H1 (cell line): Measurements from ENCODE around the gene HMG20A. TPM values are rescaled to one million over a fixed set of nuclear protein-coding genes. Genes with fewer than 3 reads are reported as not detected.

Experiments
- CTCF ChIA-PET: fragments of 300-600 bp; sonication (Branson Sonifier 250); formaldehyde crosslinking; loops from one replicate; lab custom pipeline; 2021; ENCODE audit not compliant: partially characterized antibody; lab: Charles Lee
- POLR2A ChIA-PET: fragments of 300-600 bp; sonication (Branson Sonifier 250); formaldehyde crosslinking; loops from one replicate; lab custom pipeline; 2021; ENCODE audit warnings: inconsistent platforms; ENCODE audit not compliant: partially characterized antibody; lab: Charles Lee
- DNase-seq, 2 experiments: peaks; one replicate each; pipeline versions ENCODE4 v3.0.0 to v3.0.0-alpha.2; 2010 to 2022; ENCODE audit warnings: low spot score in 2 of 2, low read depth in 1 of 2, mixed read lengths in 1 of 2
- FAIRE-seq: peaks from 2 replicates; lab custom pipeline; 2011; peaks lifted over from hg19 to GRCh38; lab: Jason Lieb, UNC
- H2AFZ ChIP-seq: 2 replicates; pipeline ENCODE4 v1.8.1; 2012; ENCODE audit warnings: low read length, inconsistent platforms
- H2AK5ac ChIP-seq: 2 replicates; pipeline ENCODE4 v1.6.1; 2013; ENCODE audit warnings: low read depth, low read length
- H2BK120ac ChIP-seq: replicated peaks from 2 replicates; pipeline ENCODE3; 2013; ENCODE audit warnings: low read depth, low read length, inconsistent platforms
- H2BK12ac ChIP-seq: 2 replicates; pipeline ENCODE4 v1.6.1; 2013; ENCODE audit warnings: low read depth, low read length
- H2BK15ac ChIP-seq: 2 replicates; pipeline ENCODE4 v1.6.1; 2013; ENCODE audit warnings: low read length
- H2BK20ac ChIP-seq: 2 replicates; pipeline ENCODE4 v1.6.1; 2013; ENCODE audit warnings: low read length
- H2BK5ac ChIP-seq: 2 replicates; pipeline ENCODE4 v1.6.1; 2013; ENCODE audit warnings: low read depth, low read length
- H3K14ac ChIP-seq: 2 replicates; pipeline ENCODE4 v1.6.1; 2013; ENCODE audit warnings: inconsistent platforms; ENCODE audit not compliant: insufficient read length
- H3K18ac ChIP-seq: 2 replicates; pipeline ENCODE4 v1.6.1; 2013; ENCODE audit warnings: low read length; ENCODE audit errors: extremely low read depth
- H3K23ac ChIP-seq: 2 replicates; pipeline ENCODE4 v1.6.1; 2013; ENCODE audit warnings: inconsistent platforms; ENCODE audit not compliant: insufficient read length
- H3K23me2 ChIP-seq: 2 replicates; pipeline ENCODE4 v1.6.1; 2013; ENCODE audit warnings: low read depth, low read length
- H3K27ac ChIP-seq: 2 replicates; pipeline ENCODE4 v1.6.1; 2011; ENCODE audit warnings: low read depth, low read length, inconsistent platforms
- H3K27me3 ChIP-seq, 4 experiments: replicated peaks in 1 of 4; 1 replicate in 1 of 4; 2 replicates in 3 of 4; pipeline versions ENCODE4 v1.6.1 to v1.8.1; 2011 to 2013; ENCODE audit warnings: low read length in 3 of 4, mild to moderate bottlenecking in 3 of 4, inconsistent platforms in 2 of 4, mixed read lengths in 2 of 4, moderate library complexity in 1 of 4; ENCODE audit not compliant: control insufficient read depth in 3 of 4, insufficient read depth in 3 of 4; ENCODE audit errors: extremely low read depth in 1 of 4
- H3K36me3 ChIP-seq, 4 experiments: 2 replicates each; pipeline versions ENCODE4 v1.6.1 to v1.8.1; 2011 to 2013; ENCODE audit warnings: mild to moderate bottlenecking in 4 of 4, low read length in 3 of 4, moderate library complexity in 2 of 4, control low read depth in 1 of 4, inconsistent platforms in 1 of 4; ENCODE audit not compliant: insufficient read depth in 4 of 4, control insufficient read depth in 2 of 4
- H3K4ac ChIP-seq: replicated peaks from 2 replicates; pipeline ENCODE3; 2013; ENCODE audit warnings: low read length, low read depth, mixed read lengths, inconsistent platforms; ENCODE audit not compliant: insufficient read length
- H3K4me1 ChIP-seq, 4 experiments: replicated peaks in 1 of 4; 1 replicate in 1 of 4; 2 replicates in 3 of 4; pipeline versions ENCODE4 v1.6.1 to v1.8.1; 2011 to 2013; ENCODE audit warnings: low read length in 3 of 4, inconsistent platforms in 2 of 4, mixed read lengths in 1 of 4; ENCODE audit not compliant: insufficient read depth in 4 of 4, control insufficient read depth in 3 of 4
- H3K4me2 ChIP-seq, 2 experiments: 2 replicates each; pipeline versions ENCODE4 v1.6.1 to v1.8.1; 2011 to 2013; ENCODE audit warnings: low read depth in 2 of 2, low read length in 2 of 2, control low read depth in 1 of 2, inconsistent platforms in 1 of 2, mild to moderate bottlenecking in 1 of 2; ENCODE audit not compliant: insufficient read depth in 1 of 2
- H3K4me3 ChIP-seq, 4 experiments: fragments of 200-600, 300-600 bp in 1 of 4; sonication (generic), shearing (Covaris generic), sonication (Bioruptor Twin) in 1 of 4; 2 replicates each; pipeline versions ENCODE4 v1.5.1 to v1.8.1; 2011 to 2016; ENCODE audit warnings: low read length in 4 of 4, low read depth in 3 of 4, control low read depth in 2 of 4, inconsistent platforms in 2 of 4, mild to moderate bottlenecking in 2 of 4, mixed read lengths in 1 of 4, moderate library complexity in 1 of 4; ENCODE audit not compliant: insufficient read depth in 2 of 4; ENCODE audit errors: extremely low read depth in 1 of 4
- H3K56ac ChIP-seq: replicated peaks from 2 replicates; pipeline ENCODE3; 2013; ENCODE audit warnings: low read depth, mild to moderate bottlenecking, mixed read lengths, low read length, inconsistent platforms; ENCODE audit not compliant: insufficient read length
- H3K79me1 ChIP-seq: 2 replicates; pipeline ENCODE4 v1.6.1; 2013; ENCODE audit warnings: low read depth, low read length, control low read depth
- H3K79me2 ChIP-seq, 2 experiments: 2 replicates each; pipeline versions ENCODE4 v1.6.1 to v1.8.1; 2012 to 2013; ENCODE audit warnings: low read length in 2 of 2, mild to moderate bottlenecking in 2 of 2, inconsistent platforms in 1 of 2; ENCODE audit not compliant: insufficient read depth in 2 of 2, control insufficient read depth in 1 of 2
- H3K9ac ChIP-seq, 4 experiments: replicated peaks in 1 of 4; 1 replicate in 1 of 4; 2 replicates in 3 of 4; pipeline versions ENCODE4 v1.6.1 to v1.8.1; 2011 to 2013; ENCODE audit warnings: low read depth in 3 of 4, low read length in 3 of 4, control low read depth in 2 of 4, mild to moderate bottlenecking in 2 of 4, moderate library complexity in 2 of 4, inconsistent platforms in 1 of 4; ENCODE audit errors: extremely low read depth in 1 of 4
- H3K9me3 ChIP-seq, 2 experiments: 2 replicates each; pipeline versions ENCODE4 v1.6.1 to v1.8.1; 2012 to 2013; ENCODE audit warnings: mild to moderate bottlenecking in 2 of 2, moderate library complexity in 2 of 2, control low read depth in 1 of 2, inconsistent platforms in 1 of 2, low read depth in 1 of 2, low read length in 1 of 2, mixed read lengths in 1 of 2; ENCODE audit not compliant: insufficient read depth in 2 of 2
- H4K20me1 ChIP-seq, 2 experiments: replicated peaks in 1 of 2; 2 replicates each; pipeline versions ENCODE3 to v1.8.1; 2011 to 2013; ENCODE audit warnings: inconsistent platforms in 2 of 2, low read length in 2 of 2, mild to moderate bottlenecking in 1 of 2; ENCODE audit not compliant: insufficient read depth in 2 of 2, control insufficient read depth in 1 of 2
- H4K5ac ChIP-seq: 2 replicates; pipeline ENCODE4 v1.6.1; 2013; ENCODE audit warnings: low read length, low read depth, mixed read lengths, inconsistent platforms; ENCODE audit not compliant: insufficient read length
- H4K8ac ChIP-seq: 2 replicates; pipeline ENCODE4 v1.8.0; 2013; ENCODE audit warnings: mild to moderate bottlenecking, moderate library complexity, low read length, inconsistent platforms; ENCODE audit not compliant: insufficient read depth; ENCODE audit errors: extremely low read depth
- H4K91ac ChIP-seq: replicated peaks from 2 replicates; pipeline ENCODE3; 2013; ENCODE audit warnings: low read length, mixed read lengths, inconsistent platforms; ENCODE audit not compliant: insufficient read length
- BACH1 ChIP-seq: IDR thresholded peaks from 2 replicates; pipeline ENCODE4 v1.6.1; 2012; ENCODE audit warnings: low read length, improper control_type of control experiment
- CREB1 ChIP-seq: IDR thresholded peaks from 2 replicates; pipeline ENCODE4 v1.6.1; 2012; ENCODE audit warnings: inconsistent platforms
- CTBP2 ChIP-seq: IDR thresholded peaks from 2 replicates; pipeline ENCODE4 v1.7.0; 2011; ENCODE audit warnings: borderline replicate concordance, mild to moderate bottlenecking, moderate library complexity, mixed read lengths, low read length; ENCODE audit not compliant: insufficient read depth, insufficient read length
- EGR1 ChIP-seq: IDR thresholded peaks from 2 replicates; pipeline ENCODE4 v1.6.1; 2011; ENCODE audit warnings: low read depth, low read length, borderline replicate concordance
- GTF2F1 ChIP-seq: IDR thresholded peaks from 2 replicates; pipeline ENCODE4 v1.6.1; 2012; ENCODE audit warnings: low read depth, low read length, improper control_type of control experiment, borderline replicate concordance
- HDAC6 ChIP-seq: IDR thresholded peaks from one replicate; pipeline ENCODE4 v1.7.1; 2012; ENCODE audit warnings: low read depth, mild to moderate bottlenecking, inconsistent platforms, low read length, moderate library complexity
- KDM5A ChIP-seq: fragments of 200-600 bp; IDR thresholded peaks from 2 replicates; pipeline ENCODE4 v1.7.1; 2012; ENCODE audit warnings: mild to moderate bottlenecking, low read length, inconsistent platforms, mixed read lengths
- RFX5 ChIP-seq: IDR thresholded peaks from 2 replicates; pipeline ENCODE4 v1.6.1; 2011; ENCODE audit warnings: low read depth, low read length, improper control_type of control experiment, borderline replicate concordance
- RXRA ChIP-seq: IDR thresholded peaks from 2 replicates; pipeline ENCODE4 v1.6.1; 2011; ENCODE audit warnings: low read depth, mild to moderate bottlenecking, low read length, moderate library complexity; ENCODE audit not compliant: insufficient read depth
- SIN3A ChIP-seq, 2 experiments: IDR thresholded peaks in 1 of 2; conservative IDR thresholded peaks in 1 of 2; 2 replicates each; pipeline ENCODE4 v1.6.1; 2011 to 2012; ENCODE audit warnings: low read length in 2 of 2, improper control_type of control experiment in 1 of 2, low read depth in 1 of 2, mild to moderate bottlenecking in 1 of 2
- SIX5 ChIP-seq: IDR thresholded peaks from 2 replicates; pipeline ENCODE4 v1.6.1; 2011; ENCODE audit warnings: mild to moderate bottlenecking, low read depth, low read length
- SP1 ChIP-seq: IDR thresholded peaks from 2 replicates; pipeline ENCODE4 v1.6.1; 2011; ENCODE audit warnings: low read depth, low read length
- SUZ12 ChIP-seq: fragments of 200-600 bp; sonication (generic); IDR thresholded peaks from 2 replicates; pipeline ENCODE4 v1.6.1; 2012; ENCODE audit warnings: mild to moderate bottlenecking, inconsistent platforms, low read length, moderate library complexity, mixed read lengths
- TAF7 ChIP-seq: optimal IDR thresholded peaks from 2 replicates; pipeline ENCODE3; 2011; ENCODE audit warnings: low read depth, mild to moderate bottlenecking, inconsistent platforms, low read length, moderate library complexity, borderline replicate concordance
- WGBS, 2 experiments: shearing (Covaris generic) in 1 of 2; methylation state at CpG; one replicate each; pipeline versions ENCODE4 v1.1.6 to v1.1.7; 2013 to 2015; ENCODE audit warnings: low lambda C conversion rate in 2 of 2, mixed read lengths in 2 of 2, inconsistent platforms in 1 of 2, low coverage in 1 of 2, missing lambda C conversion rate in 1 of 2; ENCODE audit not compliant: insufficient replicate concordance in 2 of 2, insufficient coverage in 1 of 2, insufficient read length in 1 of 2; ENCODE audit errors: extremely low coverage in 1 of 2, missing lambda C conversion rate in 1 of 2; 5-methylcytosine and 5-hydroxymethylcytosine counted together
- polyA plus RNA-seq, 7 experiments: library from polyadenylated mRNA; depleted of rRNA in 3 of 7; stranded (reverse) in 5 of 7; unstranded in 2 of 7; fragments of >200 nt in 5 of 7; fragments of 200-250 nt in 2 of 7; gene quantifications; 1 replicate in 5 of 7; 2 replicates in 1 of 7; 4 replicates in 1 of 7; pipeline versions ENCODE4 v1.2.1 to v1.2.3, GENCODE V29; 2011 to 2013; ENCODE audit warnings: missing spikeins in 2 of 7, mixed read lengths in 2 of 7
- total RNA-seq: library from RNA; stranded (reverse); fragmentation: NEBNext Ultra II Directional; extraction: Animal tissue kit (Norgen Biotek cat#: 25700); gene quantifications from 2 replicates; pipeline ENCODE4 v1.2.1, GENCODE V29; 2021

HMG20A gene
- total and polyA plus RNA-seq, 2 of the 8 experiments (the other 6 are each of a cell fraction or from before 2014, with no cell fraction given) = 52.1 to 59.7 TPM

DNA sequence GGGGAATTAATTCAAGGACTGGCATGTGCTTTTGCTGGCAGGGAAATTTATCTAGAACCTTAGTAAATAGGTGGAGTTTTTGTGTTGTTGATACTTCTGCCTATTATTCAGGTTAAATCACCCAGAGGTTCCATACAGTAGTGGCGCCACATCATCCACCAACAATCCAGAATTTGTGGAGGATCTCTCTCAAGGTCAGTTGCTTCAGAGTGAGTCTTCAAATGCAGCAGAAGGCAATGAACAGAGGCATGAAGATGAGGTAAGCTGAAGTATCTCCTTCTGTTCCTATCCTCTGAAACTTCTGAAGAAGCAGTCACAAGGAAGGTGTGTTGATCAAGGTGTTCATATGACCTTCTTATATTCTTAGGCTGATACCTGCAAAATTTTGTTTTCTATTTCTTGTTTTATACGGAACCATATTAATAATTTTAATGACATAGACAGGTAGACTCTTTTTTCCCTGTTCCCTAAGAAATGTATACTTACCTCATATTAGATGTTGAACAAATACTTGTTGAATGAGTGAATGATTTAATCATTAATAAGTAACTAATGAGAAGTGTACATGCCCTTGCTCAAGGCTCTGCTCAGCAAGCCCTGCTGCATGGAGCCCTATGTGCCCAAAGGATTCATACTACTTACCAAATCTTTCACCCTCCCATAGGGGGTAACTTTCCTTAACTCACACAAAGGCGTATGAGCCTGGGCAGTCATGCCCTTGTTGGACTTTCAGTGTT is 43.6 kb downstream of the HMG20A start:
- Histone ChIP-seq H3K4me2 (no peak overlapping the region), H2BK5ac (no peak overlapping the region), H3K56ac (no peak overlapping the region), H3K14ac (no peak overlapping the region), H2BK20ac (no peak overlapping the region), H3K36me3 (peaks cover 3 to 22% (median 11%) of the 10 kb centered on the region in 4 experiments; a peak in 6 of 8 replicates), H3K79me2 (no peaks in the 10 kb centered on the region), H3K27ac (no peak overlapping the region), H2BK120ac (no peak overlapping the region), H3K9me3 (no peaks in the 10 kb centered on the region), H4K8ac (no peak overlapping the region), H3K23ac (no peak overlapping the region), H3K18ac (no peak overlapping the region), H3K79me1 (no peaks in the 10 kb centered on the region), H3K4me1 (peaks cover 0 to 5% (median 3%) of the 10 kb centered on the region in 4 experiments; a peak in 2 of 7 replicates), H4K20me1 (no peaks in the 10 kb centered on the region), H3K23me2 (no peaks in the 10 kb centered on the region; the same call in 1 of the 2 replicates), H3K4me3 (no peak overlapping the region), H3K9ac (no peak overlapping the region), H4K5ac (no peak overlapping the region), H3K27me3 (peaks cover 0 to 1% (median 0%) of the 10 kb centered on the region in 4 experiments; a peak in 1 of 7 replicates), H2AFZ (no peak overlapping the region), H4K91ac (no peak overlapping the region), H3K4ac (no peak overlapping the region), H2AK5ac (no peak overlapping the region), H2BK12ac (no peak overlapping the region), H2BK15ac (no peak overlapping the region)
- ChIA-PET CTCF (no interaction called here), POLR2A (no interaction called here)
- no peak for DNase-seq
- FAIRE-seq = no peak
- WGBS, 2 experiments = 96% methylated on average over 3 of the region's 3 CpGs; no CpG with 5 or more reads in 1 of the 2 experiments
- TF ChIP-seq SIX5 (no peak), CTBP2 (no peak), BACH1 (no peak), KDM5A (no peak), RFX5 (no peak), SP1 (no peak), TAF7 (no peak), EGR1 (no peak), SIN3A (conservative IDR thresholded peaks at IDR 0.05 in 1 of 2, IDR thresholded peaks at IDR 0.05 in 1 of 2; ENCODE audit: low read depth in 1 of 2, low read length in 2 of 2) (no peak), GTF2F1 (no peak), CREB1 (no peak), RXRA (no peak), SUZ12 (no peak), HDAC6 (no peak)
